PC-9 (cell line): Measurements from ENCODE around the gene MAFG. TPM values are rescaled to one million over a fixed set of nuclear protein-coding genes. Genes with fewer than 3 reads are reported as not detected.

Experiments
- BruUV-seq: library from RNA; stranded (reverse); fragments of 400-500 nt; replicated peaks from 2 replicates; lab custom pipeline; 2021; lab: Mats Ljungman, UMichigan
- CTCF ChIA-PET: fragments of 300-600 bp; sonication (Branson Sonifier 250); formaldehyde crosslinking; loops from one replicate; lab custom pipeline; 2022; ENCODE audit warnings: antibody characterized with exemption; lab: Charles Lee
- POLR2A ChIA-PET: fragments of 300-600 bp; sonication (Branson Sonifier 250); formaldehyde crosslinking; loops from one replicate; lab custom pipeline; 2022; ENCODE audit warnings: antibody characterized with exemption; ENCODE audit not compliant: unreplicated experiment; lab: Charles Lee
- DNase-seq, 2 experiments: peaks; one replicate each; pipeline versions ENCODE4 v3.0.0 to v3.0.0-alpha.2; 2015 to 2022; ENCODE audit warnings: mixed read lengths in 1 of 2
- H2AFZ ChIP-seq: fragments of 200-600 bp; sonication (generic); 2 replicates; pipeline ENCODE4 v1.8.1; 2017; ENCODE audit warnings: antibody characterized with exemption
- H3F3A ChIP-seq: fragments of 200-600 bp; sonication (generic); 2 replicates; pipeline ENCODE4 v1.8.1; 2017; ENCODE audit warnings: antibody characterized with exemption, mild to moderate bottlenecking, low read depth; ENCODE audit not compliant: insufficient read depth
- H3K27ac ChIP-seq: fragments of 200-600 bp; sonication (generic); 2 replicates; pipeline ENCODE4 v1.6.1; 2016; ENCODE audit warnings: mixed run types
- H3K27me3 ChIP-seq: fragments of 200-600 bp; sonication (generic); 2 replicates; pipeline ENCODE4 v1.6.1; 2016; ENCODE audit warnings: low read depth, mixed run types; ENCODE audit not compliant: insufficient read depth
- H3K36me3 ChIP-seq: fragments of 200-600 bp; sonication (generic); 2 replicates; pipeline ENCODE4 v1.6.1; 2016; ENCODE audit warnings: low read depth, mixed run types
- H3K4me1 ChIP-seq: fragments of 200-600 bp; sonication (generic); replicated peaks from 2 replicates; pipeline ENCODE4 v1.6.1; 2016; ENCODE audit warnings: mixed run types; ENCODE audit not compliant: insufficient read depth
- H3K4me2 ChIP-seq: fragments of 200-600 bp; sonication (generic); 2 replicates; pipeline ENCODE4 v1.6.1; 2017; ENCODE audit warnings: mixed run types
- H3K4me3 ChIP-seq: fragments of 200-600 bp; sonication (generic); 2 replicates; pipeline ENCODE4 v1.6.1; 2016; ENCODE audit warnings: mixed run types
- H3K79me2 ChIP-seq: fragments of 200-600 bp; sonication (generic); 2 replicates; pipeline ENCODE4 v1.6.1; 2017; ENCODE audit warnings: low read depth, mixed run types
- H3K9me2 ChIP-seq: fragments of 200-600 bp; sonication (generic); 2 replicates; pipeline ENCODE4 v1.8.1; 2017; ENCODE audit warnings: mild to moderate bottlenecking; ENCODE audit not compliant: insufficient read depth
- H3K9me3 ChIP-seq: fragments of 200-600 bp; sonication (generic); 2 replicates; pipeline ENCODE4 v1.8.1; 2016; ENCODE audit warnings: low read depth; ENCODE audit not compliant: insufficient read depth
- H4K20me1 ChIP-seq: fragments of 200-600 bp; sonication (generic); 2 replicates; pipeline ENCODE4 v1.8.1; 2017; ENCODE audit not compliant: insufficient read depth
- CTCF ChIP-seq: fragments of 200-600 bp; sonication (generic); conservative IDR thresholded peaks from 2 replicates; pipeline ENCODE4 v1.6.1; 2017; ENCODE audit warnings: mixed run types, antibody characterized with exemption, mild to moderate bottlenecking, moderate library complexity
- EZH2 ChIP-seq: fragments of 200-600 bp; sonication (generic); IDR thresholded peaks from 2 replicates; pipeline ENCODE4 v1.8.0; 2017; ENCODE audit warnings: antibody characterized with exemption, low read depth
- intact Hi-C: fragments of 100-400 bp; cut with micrococcal nuclease; formaldehyde crosslinking; loops from one replicate; pipeline ENCODE4 v1.10.0; 2022; ENCODE audit not compliant: unreplicated experiment
- total RNA-seq: library from RNA; stranded (reverse); gene quantifications from 2 replicates; pipeline ENCODE4 v1.2.3, GENCODE V29; 2021

Gene MAFG
- total RNA-seq, 1 experiment from 2014 or later, result 79.5 TPM

- Histone ChIP-seq H3K9me3 (no peaks in the 10 kb centered on the region), H3K27ac (no peak overlapping the region), H3K36me3 (no peaks in the 10 kb centered on the region; the same call in 1 of the 2 replicates), H3K4me3 (peak overlapping the region; percentile 67), H3K4me1 (peaks cover 28% of the 10 kb centered on the region), H3K9me2 (no peaks in the 10 kb centered on the region), H4K20me1 (peaks cover 4% of the 10 kb centered on the region; the same call in 1 of the 2 replicates), H3K79me2 (peaks cover 7% of the 10 kb centered on the region; the same call in 1 of the 2 replicates), H3K27me3 (no peaks in the 10 kb centered on the region), H3K4me2 (peak overlapping the region; percentile 84), H3F3A (peaks cover 25% of the 10 kb centered on the region), H2AFZ (peak overlapping the region; percentile 77)
- TF ChIP-seq EZH2, result no peak
- no peak for TF ChIP-seq CTCF
- intact Hi-C loops, result loop anchor here (1.0 kb wide), 1 partner anchor 24 kb away; no protein-coding TSS in a partner anchor
- BruUV-seq, result TSS peak; percentile 14
- DNase-seq, result peak; percentile 40 to 43
- CTCF ChIA-PET, result interaction anchor here (1.5 kb wide), 1 partner anchor 12 kb away, joined by 3 read pairs; no protein-coding TSS in a partner anchor
- POLR2A ChIA-PET, result interaction anchor here (0.6 kb wide), 1 partner anchor 12 kb away, joined by 3 read pairs; no protein-coding TSS in a partner anchor
These were observed 17.3 kb downstream of the MAFG start for GRCh38 chr17:81909966-81910839.

GRCh38 chr17:81909231-81909630 lies 18.3 kb downstream of the MAFG start:
- BruUV-seq, result no TSS peak
- H3K27ac ChIP-seq, result no peak overlapping the region
- peaks cover 25% of the 10 kb centered on the region for H3F3A ChIP-seq
- no peak for DNase-seq
- intact Hi-C loops, result no loop called here
- H3K36me3 ChIP-seq, result no peaks in the 10 kb centered on the region; the same call in 1 of the 2 replicates
- peaks cover 28% of the 10 kb centered on the region for H3K4me1 ChIP-seq
- H3K9me3 ChIP-seq, result no peaks in the 10 kb centered on the region
- no peaks in the 10 kb centered on the region for H3K9me2 ChIP-seq
- no peaks in the 10 kb centered on the region for H3K79me2 ChIP-seq
- TF ChIP-seq EZH2, result no peak
- TF ChIP-seq CTCF, result no peak
- no peaks in the 10 kb centered on the region; the same call in 1 of the 2 replicates for H4K20me1 ChIP-seq
- no peak overlapping the region for H3K4me3 ChIP-seq
- H3K4me2 ChIP-seq, result no peak overlapping the region
- POLR2A ChIA-PET, result no interaction called here
- no peaks in the 10 kb centered on the region for H3K27me3 ChIP-seq
- CTCF ChIA-PET, result interaction anchor here (0.7 to 1.5 kb wide), 2 partner anchors 11 to 31 kb away, joined by 3 to 5 read pairs; no protein-coding TSS in a partner anchor
- no peak overlapping the region for H2AFZ ChIP-seq

- DNase-seq, result no peak
- Histone ChIP-seq H3K79me2 (no peaks in the 10 kb centered on the region), H3K4me1 (peaks cover 28% of the 10 kb centered on the region), H3K9me3 (no peaks in the 10 kb centered on the region), H3K4me2 (no peak overlapping the region), H3K27me3 (no peaks in the 10 kb centered on the region), H3K27ac (no peak overlapping the region), H3F3A (peaks cover 21% of the 10 kb centered on the region), H4K20me1 (no peaks in the 10 kb centered on the region; the same call in 1 of the 2 replicates), H2AFZ (no peak overlapping the region), H3K36me3 (no peaks in the 10 kb centered on the region; the same call in 1 of the 2 replicates), H3K4me3 (no peak overlapping the region), H3K9me2 (no peaks in the 10 kb centered on the region)
- intact Hi-C loops, result no loop called here
- ChIA-PET POLR2A (no interaction called here), CTCF (interaction anchor here (0.7 kb wide), 1 partner anchor 31 kb away, joined by 5 read pairs; no protein-coding TSS in a partner anchor)
- TF ChIP-seq EZH2 (no peak), CTCF (no peak)
- BruUV-seq, result no TSS peak
These were observed 18.7 kb downstream of the MAFG start for GRCh38 chr17:81908793-81909192.
